ENCODE data around the gene TH.
"Not testable (repeated sequence)": the region's sequence is repeated elsewhere in the genome, so short reads cannot be mapped to it uniquely, and the experiment has no call there.

Gene TH

DNA sequence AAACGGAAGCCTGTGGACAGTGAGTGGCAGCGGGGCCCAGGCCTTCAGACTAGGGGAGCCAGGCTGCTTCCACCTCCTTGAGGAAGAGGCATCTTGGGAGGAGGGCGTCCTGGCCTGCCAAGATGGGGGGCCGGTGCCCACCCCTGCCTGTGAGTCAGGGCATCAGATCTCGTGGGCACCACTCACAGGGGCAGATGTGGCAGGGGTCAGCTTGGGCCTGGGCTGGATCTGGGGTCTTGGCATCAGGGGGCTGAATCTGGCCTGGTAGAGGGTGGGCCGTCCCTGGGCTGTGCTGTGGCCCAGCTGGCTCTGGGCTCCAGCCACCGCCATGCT is 24.1 kb upstream of the TH start:
- no peaks in the 10 kb centered on the region for H4K20me1 ChIP-seq (ENCODE audit: insufficient read depth, low read length)

DNA sequence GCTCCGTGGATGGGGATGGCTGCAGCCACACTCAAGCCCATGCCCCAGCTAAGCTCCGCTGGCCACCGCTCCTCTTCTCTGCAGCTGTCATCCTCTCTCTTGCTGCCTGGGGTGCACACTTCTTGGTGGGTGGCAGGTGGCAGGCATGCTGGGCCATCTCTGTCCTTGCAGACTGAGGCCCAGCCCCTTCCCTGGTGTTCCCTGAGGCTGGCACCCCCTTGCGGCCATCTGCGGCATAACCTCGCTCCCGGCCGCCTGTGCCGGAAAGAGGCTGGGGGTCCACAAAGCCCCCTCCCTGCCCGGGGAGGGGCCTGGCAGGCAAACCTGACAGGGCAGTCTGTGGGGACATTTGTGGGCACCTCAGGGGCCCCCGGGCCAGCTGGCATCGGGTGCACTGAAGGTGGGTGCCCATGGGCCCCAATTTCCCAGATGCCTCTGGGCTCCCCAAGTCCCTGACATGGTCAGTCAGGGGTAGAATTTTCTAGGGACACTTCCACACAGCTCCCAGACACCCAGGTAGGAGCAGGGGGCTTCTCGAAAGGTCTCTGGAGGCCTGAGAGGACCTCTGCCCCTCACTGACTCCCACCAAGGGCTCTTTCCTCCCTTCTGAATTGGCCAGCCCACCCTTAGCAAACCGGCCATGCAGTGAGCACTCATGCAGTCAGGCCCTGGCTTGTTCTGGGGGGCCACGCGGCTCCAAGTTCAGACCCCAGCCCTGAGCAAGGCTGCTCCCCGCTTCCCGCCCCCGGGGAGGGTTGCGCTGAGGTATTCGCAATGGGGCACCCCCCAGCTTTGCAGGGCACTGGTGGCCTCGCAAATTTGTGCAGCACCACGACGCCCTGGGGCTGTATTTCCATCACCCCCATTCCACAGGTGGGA is 23.5 kb upstream of the TH start:
- no peaks in the 10 kb centered on the region for H3K36me3 ChIP-seq (ENCODE audit: insufficient read depth, low read length)
- TF ChIP-seq, protein P1, sequence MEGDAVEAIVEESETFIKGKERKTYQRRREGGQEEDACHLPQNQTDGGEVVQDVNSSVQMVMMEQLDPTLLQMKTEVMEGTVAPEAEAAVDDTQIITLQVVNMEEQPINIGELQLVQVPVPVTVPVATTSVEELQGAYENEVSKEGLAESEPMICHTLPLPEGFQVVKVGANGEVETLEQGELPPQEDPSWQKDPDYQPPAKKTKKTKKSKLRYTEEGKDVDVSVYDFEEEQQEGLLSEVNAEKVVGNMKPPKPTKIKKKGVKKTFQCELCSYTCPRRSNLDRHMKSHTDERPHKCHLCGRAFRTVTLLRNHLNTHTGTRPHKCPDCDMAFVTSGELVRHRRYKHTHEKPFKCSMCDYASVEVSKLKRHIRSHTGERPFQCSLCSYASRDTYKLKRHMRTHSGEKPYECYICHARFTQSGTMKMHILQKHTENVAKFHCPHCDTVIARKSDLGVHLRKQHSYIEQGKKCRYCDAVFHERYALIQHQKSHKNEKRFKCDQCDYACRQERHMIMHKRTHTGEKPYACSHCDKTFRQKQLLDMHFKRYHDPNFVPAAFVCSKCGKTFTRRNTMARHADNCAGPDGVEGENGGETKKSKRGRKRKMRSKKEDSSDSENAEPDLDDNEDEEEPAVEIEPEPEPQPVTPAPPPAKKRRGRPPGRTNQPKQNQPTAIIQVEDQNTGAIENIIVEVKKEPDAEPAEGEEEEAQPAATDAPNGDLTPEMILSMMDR (IDR thresholded peaks at IDR 0.05; ENCODE audit: low read length) = peak; percentile 86
- no peak for TF ChIP-seq EZH2 (IDR thresholded peaks at IDR 0.05; ENCODE audit: borderline replicate concordance, low read length)
- no peak overlapping the region for H3K4me2 ChIP-seq (ENCODE audit: low read length)
- H3K9me2 ChIP-seq (ENCODE audit: low read depth, low read length) = no peaks in the 10 kb centered on the region
- H3K9me3 ChIP-seq (ENCODE audit: low read length) = no peaks in the 10 kb centered on the region
- H3K4me3 ChIP-seq (ENCODE audit: low read depth, low read length, poor library complexity, severe bottlenecking) = no peak overlapping the region
- H3K4me1 ChIP-seq (ENCODE audit: insufficient read depth, low read length, severe bottlenecking) = no peaks in the 10 kb centered on the region
- H3K27ac ChIP-seq (ENCODE audit: low read depth, low read length, poor library complexity, severe bottlenecking) = no peak overlapping the region
- no peaks in the 10 kb centered on the region for H3K27me3 ChIP-seq (ENCODE audit: insufficient read depth, low read length)
- H2AFZ ChIP-seq (ENCODE audit: low read length) = no peak overlapping the region
- H4K20me1 ChIP-seq (ENCODE audit: insufficient read depth, low read length) = no peaks in the 10 kb centered on the region
- H3F3A ChIP-seq (ENCODE audit: insufficient read depth, low read length) = no peaks in the 10 kb centered on the region
- no peak overlapping the region for H3K9ac ChIP-seq (ENCODE audit: low read length)
- H3K79me2 ChIP-seq (ENCODE audit: insufficient read depth, low read length) = no peaks in the 10 kb centered on the region

More for the DNA sequence above, 24.1 kb upstream of the TH start:
- H2AFZ ChIP-seq (ENCODE audit: low read length) = no peak overlapping the region
- TF ChIP-seq, protein P1 (IDR thresholded peaks at IDR 0.05; ENCODE audit: low read length) = no peak
- TF ChIP-seq EZH2 (IDR thresholded peaks at IDR 0.05; ENCODE audit: borderline replicate concordance, low read length) = no peak
- H3K36me3 ChIP-seq (ENCODE audit: insufficient read depth, low read length) = no peaks in the 10 kb centered on the region
- no peaks in the 10 kb centered on the region for H3K9me3 ChIP-seq (ENCODE audit: low read length)
- H3K79me2 ChIP-seq (ENCODE audit: insufficient read depth, low read length) = no peaks in the 10 kb centered on the region
- no peak overlapping the region for H3K4me3 ChIP-seq (ENCODE audit: low read depth, low read length, poor library complexity, severe bottlenecking)
- no peak overlapping the region for H3K27ac ChIP-seq (ENCODE audit: low read depth, low read length, poor library complexity, severe bottlenecking)
- H3F3A ChIP-seq (ENCODE audit: insufficient read depth, low read length) = no peaks in the 10 kb centered on the region
- no peak overlapping the region for H3K9ac ChIP-seq (ENCODE audit: low read length)
- no peaks in the 10 kb centered on the region for H3K9me2 ChIP-seq (ENCODE audit: low read depth, low read length)
- no peak overlapping the region for H3K4me2 ChIP-seq (ENCODE audit: low read length)
- H3K27me3 ChIP-seq (ENCODE audit: insufficient read depth, low read length) = no peaks in the 10 kb centered on the region
- H3K4me1 ChIP-seq (ENCODE audit: insufficient read depth, low read length, severe bottlenecking) = no peaks in the 10 kb centered on the region

DNA sequence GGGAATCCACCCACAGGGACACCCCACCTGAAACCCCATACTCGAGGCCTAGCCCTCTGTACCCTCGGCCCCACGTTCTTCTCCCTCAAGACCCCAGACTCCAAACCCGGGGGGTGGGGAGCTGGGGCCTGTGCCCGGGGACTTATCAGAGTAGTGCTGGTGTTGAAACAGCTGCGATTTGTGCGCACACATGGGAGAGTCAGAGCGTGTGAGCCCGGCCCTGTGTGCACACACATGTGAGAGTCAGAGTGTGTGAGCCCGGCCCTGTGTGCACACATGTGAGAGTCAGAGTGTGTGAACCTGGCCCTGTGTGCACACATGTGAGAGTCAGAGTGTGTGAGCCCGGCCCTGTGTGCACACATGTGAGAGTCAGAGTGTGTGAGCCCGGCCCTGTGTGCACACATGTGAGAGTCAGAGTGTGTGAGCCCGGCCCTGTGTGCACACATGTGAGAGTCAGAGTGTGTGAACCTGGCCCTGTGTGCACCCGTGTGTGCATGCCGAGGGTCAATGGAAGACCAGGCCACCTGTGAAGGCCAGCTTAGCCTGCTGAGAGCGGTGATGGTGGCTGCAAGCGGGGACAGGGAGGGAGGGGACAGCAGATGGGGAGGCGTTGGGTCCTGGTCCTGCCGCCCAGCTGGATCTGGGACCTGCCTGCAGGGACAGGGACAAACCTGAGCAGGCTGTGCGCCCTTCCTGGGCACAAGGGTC is 22.4 kb upstream of the TH start:
- H3K9ac ChIP-seq (ENCODE audit: low read length); H3K4me2 ChIP-seq (ENCODE audit: low read length); H3K79me2 ChIP-seq (ENCODE audit: insufficient read depth, low read length); H3K27me3 ChIP-seq (ENCODE audit: insufficient read depth, low read length); H3K4me3 ChIP-seq (ENCODE audit: low read depth, low read length, poor library complexity, severe bottlenecking); H3F3A ChIP-seq (ENCODE audit: insufficient read depth, low read length); H2AFZ ChIP-seq (ENCODE audit: low read length); H3K9me2 ChIP-seq (ENCODE audit: low read depth, low read length); H4K20me1 ChIP-seq (ENCODE audit: insufficient read depth, low read length); H3K4me1 ChIP-seq (ENCODE audit: insufficient read depth, low read length, severe bottlenecking); H3K9me3 ChIP-seq (ENCODE audit: low read length); H3K36me3 ChIP-seq (ENCODE audit: insufficient read depth, low read length); H3K27ac ChIP-seq (ENCODE audit: low read depth, low read length, poor library complexity, severe bottlenecking): not testable (repeated sequence)
